Upper lobe of right lung (tissue), 1 donor: ENCODE measurements around the gene SLC44A5. TPM values are rescaled to one million over a fixed set of nuclear protein-coding genes. Genes with fewer than 3 reads are reported as not detected.

Source experiments
- ATAC-seq: fragments of 200-7000 bp; cut with Tn5 transposase; one replicate; pipeline ENCODE4 v1.9.1; 2020; ENCODE audit warnings: mild to moderate bottlenecking, moderate library complexity
- DNase-seq: peaks from one replicate; pipeline ENCODE4 v3.0.0-alpha.2; 2020
- H3K27ac ChIP-seq: fragments of 200-600 bp; one replicate; pipeline ENCODE4 v1.8.0; 2022
- H3K27me3 ChIP-seq: fragments of 200-600 bp; one replicate; pipeline ENCODE4 v1.8.0; 2022; ENCODE audit warnings: mild to moderate bottlenecking
- H3K36me3 ChIP-seq: fragments of 200-600 bp; one replicate; pipeline ENCODE4 v1.8.0; 2022
- H3K4me1 ChIP-seq: fragments of 200-600 bp; one replicate; pipeline ENCODE4 v1.8.0; 2022
- H3K4me3 ChIP-seq: fragments of 200-600 bp; one replicate; pipeline ENCODE4 v1.8.0; 2022; ENCODE audit warnings: mild to moderate bottlenecking
- H3K9me3 ChIP-seq: fragments of 200-600 bp; one replicate; pipeline ENCODE4 v1.8.0; 2022
- intact Hi-C: fragments of 100-400 bp; cut with DNase I; formaldehyde crosslinking; loops from one replicate; pipeline ENCODE4 v1.11.0; 2022
- total RNA-seq: library from RNA; stranded (reverse); fragmentation: NEBNext Ultra II Directional; extraction: Animal tissue kit (Norgen Biotek cat#: 25700); gene quantifications from one replicate; pipeline ENCODE4 v1.2.1, GENCODE V29; 2021
- TF ChIP-seq, protein P1 (sequence below): fragments of 200-600 bp; IDR thresholded peaks from one replicate; pipeline ENCODE4 v1.8.0; 2022; ENCODE audit warnings: antibody characterized with exemption
- donor health status: DM: no; HTN: yes; CAD: no; lungs with severe emphysema.

SLC44A5 gene
- total RNA-seq, 1 donor from 2014 or later: 0.55 TPM

DNA sequence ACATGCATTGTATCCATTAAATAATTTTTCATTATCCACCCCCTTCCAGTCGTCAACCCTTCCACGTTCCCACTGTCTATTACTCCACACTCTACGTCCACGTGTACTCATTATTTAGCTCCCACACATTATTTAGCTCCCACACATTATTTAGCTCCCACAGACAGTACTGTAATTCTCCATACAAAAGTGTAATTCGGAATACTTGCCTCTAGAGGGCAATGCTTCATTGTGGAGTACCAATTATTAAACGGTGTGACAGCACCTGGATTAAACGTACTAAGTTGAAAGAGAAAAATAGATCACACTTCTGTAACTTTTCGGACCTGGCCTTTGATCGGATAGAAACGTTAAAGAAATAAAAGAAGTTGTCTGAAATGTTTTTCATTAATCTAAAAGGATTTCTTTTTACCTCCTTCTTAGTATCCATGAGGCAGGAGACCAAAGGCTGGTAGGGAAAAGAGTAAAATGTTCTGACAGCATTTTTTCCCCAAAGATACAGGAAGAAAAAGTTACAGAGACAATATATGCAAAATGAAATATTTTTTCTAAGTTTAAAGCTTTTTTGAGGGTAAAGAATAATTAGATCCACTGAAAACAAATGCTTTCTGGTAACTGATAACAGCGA, 377.5 kb downstream of the SLC44A5 start:
- Histone ChIP-seq H3K36me3 (no peaks in the 10 kb centered on the region), H3K4me3 (no peak overlapping the region), H3K27me3 (no peaks in the 10 kb centered on the region), H3K4me1 (no peaks in the 10 kb centered on the region), H3K9me3 (no peaks in the 10 kb centered on the region), H3K27ac (no peak overlapping the region)
- peak; percentile 86 for ATAC-seq
- intact Hi-C loops: no loop called here
- TF ChIP-seq, protein P1, sequence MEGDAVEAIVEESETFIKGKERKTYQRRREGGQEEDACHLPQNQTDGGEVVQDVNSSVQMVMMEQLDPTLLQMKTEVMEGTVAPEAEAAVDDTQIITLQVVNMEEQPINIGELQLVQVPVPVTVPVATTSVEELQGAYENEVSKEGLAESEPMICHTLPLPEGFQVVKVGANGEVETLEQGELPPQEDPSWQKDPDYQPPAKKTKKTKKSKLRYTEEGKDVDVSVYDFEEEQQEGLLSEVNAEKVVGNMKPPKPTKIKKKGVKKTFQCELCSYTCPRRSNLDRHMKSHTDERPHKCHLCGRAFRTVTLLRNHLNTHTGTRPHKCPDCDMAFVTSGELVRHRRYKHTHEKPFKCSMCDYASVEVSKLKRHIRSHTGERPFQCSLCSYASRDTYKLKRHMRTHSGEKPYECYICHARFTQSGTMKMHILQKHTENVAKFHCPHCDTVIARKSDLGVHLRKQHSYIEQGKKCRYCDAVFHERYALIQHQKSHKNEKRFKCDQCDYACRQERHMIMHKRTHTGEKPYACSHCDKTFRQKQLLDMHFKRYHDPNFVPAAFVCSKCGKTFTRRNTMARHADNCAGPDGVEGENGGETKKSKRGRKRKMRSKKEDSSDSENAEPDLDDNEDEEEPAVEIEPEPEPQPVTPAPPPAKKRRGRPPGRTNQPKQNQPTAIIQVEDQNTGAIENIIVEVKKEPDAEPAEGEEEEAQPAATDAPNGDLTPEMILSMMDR: peak; percentile 62
- DNase-seq: no peak

GRCh38 chr1:75220072-75220471, 390.8 kb downstream of the SLC44A5 start:
- no peak for ATAC-seq

DNA sequence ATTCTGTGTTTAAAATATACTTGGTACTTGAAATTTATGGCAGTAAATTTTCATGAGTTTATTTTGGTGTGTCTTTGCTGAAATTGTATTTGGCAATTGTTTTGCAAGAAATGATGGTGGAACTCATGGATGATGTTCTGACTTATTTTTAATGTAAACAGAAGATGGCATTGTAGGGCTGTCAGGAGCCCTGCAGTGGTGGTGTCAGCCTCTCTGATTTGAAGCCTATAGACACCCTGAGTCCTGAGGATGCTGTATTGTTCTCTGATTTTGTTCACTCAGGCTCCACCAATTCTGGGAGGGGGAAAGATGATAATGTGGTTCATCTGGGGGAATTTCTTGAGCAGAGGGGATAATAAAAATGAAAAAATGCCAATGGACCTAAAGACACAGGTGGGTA, 396.9 kb downstream of the SLC44A5 start:
- no peaks in the 10 kb centered on the region for H3K4me1 ChIP-seq
- intact Hi-C loops: no loop called here
- DNase-seq: no peak
- no peak overlapping the region for H3K27ac ChIP-seq
- no peaks in the 10 kb centered on the region for H3K9me3 ChIP-seq
- no peak for ATAC-seq
- TF ChIP-seq, protein P1: no peak
- no peaks in the 10 kb centered on the region for H3K27me3 ChIP-seq
- no peak overlapping the region for H3K4me3 ChIP-seq
- H3K36me3 ChIP-seq: no peaks in the 10 kb centered on the region

More at GRCh38 chr1:75220072-75220471, 390.8 kb downstream of the SLC44A5 start:
- no peak for DNase-seq
- intact Hi-C loops: no loop called here
- H3K27me3 ChIP-seq: no peaks in the 10 kb centered on the region
- H3K4me3 ChIP-seq: no peak overlapping the region
- H3K36me3 ChIP-seq: no peaks in the 10 kb centered on the region
- H3K4me1 ChIP-seq: no peaks in the 10 kb centered on the region
- TF ChIP-seq, protein P1: no peak
- no peaks in the 10 kb centered on the region for H3K9me3 ChIP-seq
- H3K27ac ChIP-seq: no peak overlapping the region

DNA sequence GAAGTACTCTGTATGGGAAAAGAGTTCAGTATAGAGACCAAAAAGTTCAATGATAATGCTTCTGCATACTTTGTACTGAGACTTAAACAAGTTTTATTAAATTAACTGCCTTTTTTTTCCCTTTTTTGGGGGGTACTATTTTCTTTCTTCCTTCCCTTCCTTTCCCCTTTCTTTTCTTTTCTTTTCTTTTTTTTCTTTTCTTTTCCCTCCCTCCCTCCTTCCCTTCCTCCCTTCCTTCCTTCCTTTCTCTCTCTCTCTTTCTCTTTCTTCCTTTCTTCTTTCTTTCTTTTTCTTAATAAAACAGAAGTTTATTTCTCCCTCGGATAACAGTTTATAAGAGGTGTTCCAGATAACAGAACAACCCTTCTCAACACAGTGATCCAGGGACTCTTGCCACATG, 399.3 kb downstream of the SLC44A5 start:
- H3K4me3 ChIP-seq: no peak overlapping the region
- H3K9me3 ChIP-seq: no peaks in the 10 kb centered on the region
- intact Hi-C loops: no loop called here
- TF ChIP-seq, protein P1: no peak
- no peak for ATAC-seq
- no peaks in the 10 kb centered on the region for H3K27me3 ChIP-seq
- no peak overlapping the region for H3K27ac ChIP-seq
- DNase-seq: no peak
- H3K36me3 ChIP-seq: no peaks in the 10 kb centered on the region
- no peaks in the 10 kb centered on the region for H3K4me1 ChIP-seq

DNA sequence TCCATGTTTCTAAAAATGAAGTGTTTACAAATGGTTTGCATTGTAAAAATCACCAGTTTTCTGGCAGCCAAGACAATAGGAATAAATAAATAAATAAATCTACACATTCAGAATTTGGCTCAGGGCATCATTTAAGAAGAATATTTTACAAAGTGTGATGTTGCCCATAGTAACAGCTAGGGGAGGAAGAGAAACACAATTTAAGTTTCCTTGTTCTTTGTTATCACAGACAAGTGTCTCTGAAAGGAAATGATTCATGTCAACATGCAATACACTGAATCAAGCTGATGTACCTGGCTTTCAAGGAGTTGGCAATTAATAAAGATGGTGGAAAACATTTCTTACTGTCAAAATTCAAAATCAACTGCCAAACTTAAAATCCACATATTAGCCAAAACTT, 402.1 kb downstream of the SLC44A5 start:
- Histone ChIP-seq H3K36me3 (no peaks in the 10 kb centered on the region), H3K9me3 (no peaks in the 10 kb centered on the region), H3K4me1 (no peaks in the 10 kb centered on the region), H3K27me3 (no peaks in the 10 kb centered on the region), H3K27ac (no peak overlapping the region), H3K4me3 (no peak overlapping the region)
- ATAC-seq (no peak), DNase-seq (no peak)
- intact Hi-C loops: loop anchor here (10.0 kb wide), 1 partner anchor 434 kb away; no protein-coding TSS in a partner anchor
- TF ChIP-seq, protein P1: no peak
